Epithelial cell of proximal tubule (primary cell): ENCODE measurements around the gene KDF1. TPM values are rescaled to one million over a fixed set of nuclear protein-coding genes. Genes with fewer than 3 reads are reported as not detected.

Source experiments
- DNase-seq: peaks from one replicate; pipeline ENCODE4 v3.0.0-alpha.2; 2011; ENCODE audit warnings: low read depth
- H3K4me3 ChIP-seq: 2 replicates; pipeline ENCODE4 v1.5.1; 2011; ENCODE audit warnings: low read depth, mild to moderate bottlenecking, low read length
- CTCF ChIP-seq: conservative IDR thresholded peaks from 2 replicates; pipeline ENCODE4 v1.5.1; 2012; ENCODE audit warnings: low read depth, mild to moderate bottlenecking, low read length
- total RNA-seq: library from RNA; depleted of rRNA; stranded (reverse); fragments of >200 nt; gene quantifications from 2 replicates; pipeline ENCODE4 v1.2.3, GENCODE V29; 2015

KDF1 gene
- total RNA-seq, 1 donor from 2014 or later: 10.0 TPM

- DNase-seq: no peak
- TF ChIP-seq CTCF: no peak
Observed at GRCh38 chr1:26976621-26977510, 16.6 kb upstream of the KDF1 start.

DNA sequence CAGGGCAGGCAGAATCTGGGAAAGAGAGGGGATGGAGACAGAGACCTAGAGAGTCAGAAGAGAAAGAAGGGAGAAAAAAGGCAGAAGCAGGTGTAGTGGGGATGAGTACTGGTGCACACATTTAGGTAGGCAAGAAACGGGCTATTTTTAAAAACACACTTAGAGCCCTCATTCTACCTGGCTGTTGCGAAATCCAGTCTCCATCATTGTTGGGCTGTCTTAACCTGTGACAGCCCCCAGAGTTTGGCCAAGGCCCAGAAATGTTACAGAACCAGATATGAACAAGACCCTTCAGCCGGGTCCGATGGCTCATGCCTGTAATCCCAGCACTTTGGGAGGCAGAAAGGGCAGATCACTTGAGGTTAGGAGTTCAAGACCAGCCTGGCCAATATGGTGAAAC lies 12.6 kb upstream of the KDF1 start:
- no peak for TF ChIP-seq CTCF
- DNase-seq: no peak
- H3K4me3 ChIP-seq: no peak overlapping the region

More at GRCh38 chr1:26976621-26977510, 16.6 kb upstream of the KDF1 start:
- H3K4me3 ChIP-seq: no peak overlapping the region

DNA sequence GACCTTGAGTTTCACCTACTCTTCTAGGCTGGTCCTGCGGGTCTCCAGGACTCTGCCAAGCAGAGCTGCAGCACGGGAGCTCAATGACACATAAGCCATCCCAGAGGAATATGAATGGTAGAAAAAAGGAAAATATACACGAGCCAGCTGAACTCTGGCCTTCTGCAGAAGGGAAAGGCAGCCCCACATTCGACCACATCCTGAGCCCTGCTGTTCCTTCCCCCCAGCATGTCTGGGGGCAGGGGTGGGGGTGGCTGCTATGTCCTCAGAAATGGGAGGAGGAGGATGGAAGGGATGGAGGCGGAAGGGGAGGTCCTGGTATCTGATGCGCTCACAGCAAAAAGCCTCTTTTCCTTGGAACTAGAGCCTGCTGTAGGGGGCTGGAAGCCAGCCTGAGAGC lies 12.1 kb upstream of the KDF1 start:
- H3K4me3 ChIP-seq: no peak overlapping the region
- no peak for DNase-seq
- no peak for TF ChIP-seq CTCF

- TF ChIP-seq CTCF: no peak
- no peak for DNase-seq
- H3K4me3 ChIP-seq: no peak overlapping the region
Observed at GRCh38 chr1:26971590-26971989, 11.3 kb upstream of the KDF1 start.

GRCh38 chr1:26970810-26971209 lies 10.5 kb upstream of the KDF1 start:
- no peak for TF ChIP-seq CTCF
- DNase-seq: no peak
- no peak overlapping the region for H3K4me3 ChIP-seq

DNA sequence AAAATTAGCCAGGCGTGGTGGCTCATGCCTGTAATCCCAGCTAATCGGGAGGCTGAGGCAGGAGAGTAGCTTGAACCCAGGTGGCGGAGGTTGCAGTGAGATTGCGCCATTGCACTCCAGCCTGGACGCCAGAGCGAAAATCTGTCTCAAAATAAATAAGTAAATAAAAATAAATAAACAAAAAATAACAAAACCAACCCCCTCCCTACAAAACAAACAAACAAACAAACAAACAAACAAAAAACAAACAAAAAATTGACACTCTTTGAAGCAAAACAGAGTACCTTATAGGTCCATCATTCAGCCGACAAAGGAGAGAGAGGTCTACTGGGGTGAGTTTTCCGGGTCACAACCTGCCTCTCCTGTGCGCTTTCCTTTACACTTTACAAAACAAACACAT lies 5.4 kb upstream of the KDF1 start:
- no peak for TF ChIP-seq CTCF
- no peak overlapping the region for H3K4me3 ChIP-seq
- no peak for DNase-seq

DNA sequence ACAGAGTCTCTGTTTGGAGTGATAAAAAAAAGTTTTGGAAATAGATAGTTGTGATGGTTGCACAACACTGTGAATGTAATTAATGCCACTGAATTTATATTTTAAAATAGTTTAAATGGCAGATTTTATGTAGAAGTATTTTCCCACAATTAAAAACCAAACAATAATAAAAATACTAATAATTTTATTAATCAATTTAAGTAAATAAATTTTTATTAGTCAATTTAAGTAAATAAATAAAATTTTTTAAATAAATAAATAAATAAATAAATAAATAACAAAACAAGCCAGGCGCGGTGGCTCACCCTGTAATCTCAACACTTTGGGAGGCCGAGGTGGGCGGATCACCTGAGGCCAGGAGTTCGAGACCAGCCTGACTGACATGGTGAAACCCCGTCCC lies 4.9 kb upstream of the KDF1 start:
- DNase-seq: no peak
- no peak overlapping the region for H3K4me3 ChIP-seq
- no peak for TF ChIP-seq CTCF
